EH (cell line): Measurements from ENCODE around the gene CDYL.

ENCODE experiments used
- DNase-seq: peaks from one replicate; pipeline ENCODE4 v3.0.0-alpha.2; 2015; ENCODE audit warnings: low read depth

CDYL gene

GRCh38 chr6:4776131-4776492 is at the start of gene CDYL:
Gene CDYL, plus strand, starts transcription at chr6:4776404. Its CDS starts 380 bp downstream, at chr6:4776784.
- DNase-seq, result peak; percentile 89

DNA sequence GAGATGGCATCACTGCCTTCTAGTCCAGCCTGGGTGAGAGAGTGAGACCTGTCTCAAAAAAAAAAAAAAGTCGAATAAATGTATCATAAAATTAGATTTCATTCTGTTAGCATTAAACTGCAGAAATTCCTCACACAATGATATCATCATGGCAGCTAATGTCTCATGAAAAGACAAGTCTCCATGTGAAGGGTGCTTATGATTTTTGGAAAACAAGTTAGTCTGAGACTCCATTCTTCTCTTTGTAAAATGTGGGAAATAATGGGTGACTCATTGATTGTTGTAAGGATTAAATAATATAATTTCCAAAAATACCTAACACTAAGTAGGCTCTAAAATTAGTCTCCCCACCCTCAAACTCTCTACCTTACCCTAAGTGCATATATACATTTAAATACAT is 49.6 kb upstream of the CDYL start:
- no peak for DNase-seq

GRCh38 chr6:4727217-4727616 is 49.0 kb upstream of the CDYL start:
- DNase-seq, result no peak

DNA sequence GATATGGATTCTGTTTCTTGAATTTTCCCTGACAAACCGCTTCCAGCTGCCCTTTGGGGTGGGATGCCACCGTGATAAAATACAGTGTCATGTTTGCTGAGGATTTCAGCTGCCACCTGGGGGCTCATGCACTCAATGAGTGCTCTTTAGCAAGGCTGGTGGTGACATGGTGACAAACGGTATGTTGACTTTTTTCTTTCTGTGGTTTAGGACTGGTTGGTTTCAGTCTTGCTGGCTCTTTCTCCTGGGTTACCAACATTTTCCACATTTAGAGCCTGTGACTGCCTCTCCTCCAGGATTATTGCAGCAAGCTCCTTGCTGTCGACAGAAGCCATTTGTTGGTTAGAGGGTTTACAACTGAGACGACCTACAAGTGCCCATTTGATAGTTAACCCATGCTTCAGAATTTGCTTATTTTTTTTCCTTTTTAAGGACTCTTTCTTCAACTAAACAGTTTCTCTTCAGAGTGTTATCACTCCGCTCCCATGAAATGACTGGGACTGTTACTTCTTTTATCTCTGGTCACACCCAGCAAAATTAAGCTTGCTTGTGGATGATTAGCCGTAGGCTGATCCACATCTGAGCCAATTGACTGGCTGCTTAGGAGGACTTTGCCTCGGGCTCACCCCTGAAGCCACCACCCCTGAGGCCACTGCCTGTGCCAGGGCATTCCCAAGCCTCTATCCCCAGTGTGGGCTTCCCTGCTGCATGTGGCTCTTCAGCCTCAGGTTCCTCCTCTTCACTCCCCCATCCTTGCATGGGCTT is 48.4 kb upstream of the CDYL start:
- DNase-seq, result peak; percentile 35

GRCh38 chr6:4728436-4728769 is 47.8 kb upstream of the CDYL start:
- no peak for DNase-seq

- DNase-seq, result no peak
Measured at GRCh38 chr6:4728926-4729325, 47.3 kb upstream of the CDYL start.

- DNase-seq, result no peak
Measured at GRCh38 chr6:4731996-4732395, 44.2 kb upstream of the CDYL start.

- peak; percentile 97 for DNase-seq
Measured at GRCh38 chr6:4732691-4733315, 43.4 kb upstream of the CDYL start.

DNA sequence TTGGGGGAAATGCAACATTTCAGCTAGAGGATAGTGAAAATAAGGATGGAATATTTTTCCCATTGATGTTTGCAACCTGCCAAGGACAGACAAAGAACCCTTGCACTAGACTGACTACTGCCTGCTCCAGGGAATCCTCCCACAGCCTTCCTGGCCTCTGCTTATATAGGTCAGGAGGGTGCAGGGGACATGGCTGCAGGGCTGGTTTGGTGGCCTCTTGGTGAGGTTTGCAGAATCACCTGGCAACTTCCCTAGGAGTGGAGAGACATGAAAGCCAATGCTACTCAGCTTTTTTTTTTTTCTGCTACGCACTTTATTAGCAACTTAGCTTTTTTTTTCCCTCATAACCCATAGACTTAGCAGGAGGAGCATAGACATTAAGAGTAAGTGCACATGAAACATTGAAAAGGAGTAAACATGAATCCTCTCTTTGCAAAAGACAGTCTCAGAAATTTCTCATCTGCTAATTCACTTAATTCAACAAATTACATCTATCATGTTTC is 39.8 kb upstream of the CDYL start:
- no peak for DNase-seq

DNA sequence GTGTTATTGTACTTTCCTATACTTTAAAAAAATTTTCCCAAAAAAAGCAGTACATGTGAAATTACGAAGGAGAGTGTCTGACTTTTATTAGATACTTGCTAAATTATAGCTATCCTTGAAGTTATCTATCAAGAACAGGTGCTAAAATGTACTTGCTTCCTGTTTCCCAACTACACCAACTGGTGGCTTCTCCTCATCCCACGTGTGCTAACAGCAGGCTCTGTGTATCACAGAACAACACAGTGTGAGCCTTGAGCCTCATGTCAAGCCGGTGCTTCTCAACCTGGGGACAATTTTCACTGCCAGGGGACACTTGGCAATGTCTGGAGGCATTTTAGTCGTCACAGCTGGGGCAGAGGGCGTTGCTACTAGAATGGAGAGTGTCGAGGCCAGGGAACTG is 36.2 kb upstream of the CDYL start:
- no peak for DNase-seq

- peak; percentile 10 for DNase-seq
Measured at GRCh38 chr6:4743062-4743461, 33.1 kb upstream of the CDYL start.

GRCh38 chr6:4743926-4744325 is 32.3 kb upstream of the CDYL start:
- DNase-seq, result no peak

GRCh38 chr6:4747588-4747987 is 28.6 kb upstream of the CDYL start:
- DNase-seq, result no peak

- no peak for DNase-seq
Measured at GRCh38 chr6:4751823-4752464, 24.3 kb upstream of the CDYL start.

DNA sequence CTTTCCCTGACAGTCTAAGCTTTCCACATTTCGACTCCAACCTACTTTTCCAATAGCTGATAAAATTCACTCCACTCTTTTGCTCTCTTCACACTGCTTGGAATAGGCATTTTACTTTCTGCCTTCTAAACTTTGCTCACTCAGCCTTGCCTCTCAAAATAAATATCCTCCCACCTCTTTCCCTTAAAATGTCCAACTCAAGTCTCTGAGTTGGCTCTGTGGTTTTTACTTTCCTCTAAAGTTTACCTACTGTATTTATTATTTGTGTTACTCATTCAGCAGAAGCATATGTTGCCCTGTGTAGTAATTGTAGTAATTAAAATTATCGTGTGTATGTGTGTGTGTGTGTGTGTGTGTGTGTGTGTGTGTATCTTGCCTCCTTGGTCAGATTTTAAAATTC is 20.0 kb upstream of the CDYL start:
- DNase-seq, result no peak

GRCh38 chr6:4759997-4760396 is 16.2 kb upstream of the CDYL start:
- DNase-seq, result no peak

DNA sequence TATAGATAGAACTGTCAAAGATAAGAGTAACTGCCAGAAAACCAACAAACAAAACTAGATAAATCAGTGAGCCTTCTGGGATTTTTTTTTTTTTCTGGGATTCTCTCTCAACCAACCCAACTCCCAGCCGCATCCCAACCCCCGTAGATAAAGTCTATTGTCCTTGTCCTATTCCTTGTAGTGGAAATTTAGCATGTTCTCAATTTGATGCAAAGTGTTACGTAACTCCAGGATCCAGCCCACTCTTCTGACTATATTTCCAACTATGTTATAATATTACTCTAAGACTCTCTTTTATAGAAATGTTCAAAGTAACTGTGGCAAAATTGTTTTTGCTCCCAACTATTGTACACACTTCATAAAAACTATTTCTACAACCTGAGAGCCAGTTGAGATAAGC is 15.4 kb upstream of the CDYL start:
- DNase-seq, result no peak

DNA sequence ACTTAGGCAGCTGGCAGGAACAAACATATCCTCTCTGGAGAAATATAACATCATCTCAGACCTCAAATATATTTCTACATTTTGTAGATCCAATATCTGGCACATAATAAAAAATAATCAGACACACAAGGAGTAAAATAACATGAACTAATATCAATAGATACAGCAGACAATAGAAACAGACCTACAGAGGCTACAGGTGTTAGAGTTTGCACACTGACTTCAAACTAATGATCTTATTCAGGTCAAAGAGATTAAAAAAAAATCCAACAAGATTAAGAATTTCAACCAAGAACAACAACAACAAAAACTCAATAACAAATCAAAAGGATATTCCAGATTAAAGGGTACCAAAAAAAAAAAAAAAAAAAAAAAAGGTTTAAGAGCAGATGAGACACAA is 13.9 kb upstream of the CDYL start:
- no peak for DNase-seq

DNA sequence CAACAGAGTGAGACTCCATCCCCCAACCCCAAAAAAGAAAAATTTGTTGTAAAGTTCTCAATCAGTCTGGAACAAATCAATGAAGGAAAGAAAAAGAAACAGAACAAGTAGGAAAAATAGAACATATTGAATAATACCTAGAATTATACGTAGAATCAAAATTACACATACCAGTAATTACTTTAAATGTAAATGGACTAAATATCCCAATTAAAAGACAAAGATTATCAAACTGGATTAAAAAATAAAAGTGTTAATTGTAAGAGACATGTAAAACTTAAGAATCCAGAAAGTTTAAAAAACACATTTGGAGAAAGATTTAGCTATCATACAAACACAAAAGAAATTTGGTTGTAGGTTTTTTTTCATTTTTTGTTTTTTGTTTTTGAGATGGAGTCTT is 12.3 kb upstream of the CDYL start:
- DNase-seq, result no peak

DNA sequence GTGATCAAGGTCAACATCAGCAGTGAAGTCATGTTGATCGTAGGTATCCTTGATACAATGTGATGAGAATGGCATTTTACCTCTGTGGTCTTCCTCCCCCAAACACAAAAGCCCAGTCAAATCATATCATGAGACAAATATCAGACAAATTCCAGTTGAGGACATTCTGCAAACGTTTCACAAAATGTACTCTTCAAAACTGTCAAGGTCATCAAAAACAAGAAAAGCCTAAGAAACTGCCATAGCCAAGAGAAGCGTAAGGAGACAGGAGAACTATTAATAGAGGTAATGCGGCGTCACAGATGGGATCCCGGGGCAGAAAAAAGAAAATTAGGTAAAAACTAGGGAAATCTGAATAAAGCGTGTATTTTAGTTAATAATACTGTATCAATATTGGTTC is 7.4 kb upstream of the CDYL start:
- no peak for DNase-seq

DNA sequence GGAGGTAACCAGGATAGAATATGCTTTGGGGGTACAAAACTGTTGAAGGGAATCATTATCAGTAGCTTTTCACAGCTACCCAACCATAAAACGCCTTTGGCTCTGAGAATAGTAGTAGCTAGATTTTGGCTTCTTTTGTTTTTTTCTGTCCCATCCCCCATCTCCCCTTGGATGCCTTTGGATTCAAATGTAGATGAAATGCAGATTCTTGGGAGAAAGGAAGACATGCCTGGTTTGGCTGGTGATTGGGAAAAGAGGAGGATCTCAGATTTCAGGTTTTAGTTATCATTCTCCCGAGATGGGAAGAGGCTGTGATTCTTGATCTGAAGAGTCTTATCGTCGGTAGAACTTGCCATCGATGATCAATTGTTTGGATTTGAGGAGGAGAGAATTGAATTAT is 3.5 kb upstream of the CDYL start:
- DNase-seq, result no peak

- DNase-seq, result no peak
Measured at GRCh38 chr6:4773181-4773580, 3.0 kb upstream of the CDYL start.

GRCh38 chr6:4774296-4774695 is 1.9 kb upstream of the CDYL start:
- DNase-seq, result no peak
